GM19099 (cell line): ENCODE data around the gene KMT2D.

Experiments
- POLR2A ChIP-seq: IDR thresholded peaks from 3 replicates; pipeline ENCODE4 v1.6.1; 2011; ENCODE audit warnings: low read depth; ENCODE audit not compliant: insufficient read length; ENCODE audit errors: extremely low read depth

Gene KMT2D

GRCh38 chr12:49049566-49050224, 10.9 kb downstream of the KMT2D start:
- TF ChIP-seq POLR2A: no peak

GRCh38 chr12:49048953-49049352, 11.6 kb downstream of the KMT2D start:
- TF ChIP-seq POLR2A: no peak

- no peak for TF ChIP-seq POLR2A
Observed at GRCh38 chr12:49046129-49046895, 14.3 kb downstream of the KMT2D start.

GRCh38 chr12:49044660-49045059, 15.9 kb downstream of the KMT2D start:
- no peak for TF ChIP-seq POLR2A

- TF ChIP-seq POLR2A: no peak
Observed at GRCh38 chr12:49043856-49044258, 16.7 kb downstream of the KMT2D start.

- no peak for TF ChIP-seq POLR2A
Observed at GRCh38 chr12:49043241-49043640, 17.4 kb downstream of the KMT2D start.

- TF ChIP-seq POLR2A: no peak
Observed at GRCh38 chr12:49041881-49042484, 18.6 kb downstream of the KMT2D start.

GRCh38 chr12:49041036-49041880, 19.3 kb downstream of the KMT2D start:
- no peak for TF ChIP-seq POLR2A

- TF ChIP-seq POLR2A: no peak
Observed at GRCh38 chr12:49040364-49040855, 20.2 kb downstream of the KMT2D start.

GRCh38 chr12:49039421-49040363, 20.9 kb downstream of the KMT2D start:
- no peak for TF ChIP-seq POLR2A

- no peak for TF ChIP-seq POLR2A
Observed at GRCh38 chr12:49038291-49038955, 22.2 kb downstream of the KMT2D start.

GRCh38 chr12:49037947-49038237, 22.7 kb downstream of the KMT2D start:
- TF ChIP-seq POLR2A: no peak

- no peak for TF ChIP-seq POLR2A
Observed at GRCh38 chr12:49037111-49037946, 23.3 kb downstream of the KMT2D start.
